Measurements from ENCODE around the gene ASPG.

The ASPG gene

DNA sequence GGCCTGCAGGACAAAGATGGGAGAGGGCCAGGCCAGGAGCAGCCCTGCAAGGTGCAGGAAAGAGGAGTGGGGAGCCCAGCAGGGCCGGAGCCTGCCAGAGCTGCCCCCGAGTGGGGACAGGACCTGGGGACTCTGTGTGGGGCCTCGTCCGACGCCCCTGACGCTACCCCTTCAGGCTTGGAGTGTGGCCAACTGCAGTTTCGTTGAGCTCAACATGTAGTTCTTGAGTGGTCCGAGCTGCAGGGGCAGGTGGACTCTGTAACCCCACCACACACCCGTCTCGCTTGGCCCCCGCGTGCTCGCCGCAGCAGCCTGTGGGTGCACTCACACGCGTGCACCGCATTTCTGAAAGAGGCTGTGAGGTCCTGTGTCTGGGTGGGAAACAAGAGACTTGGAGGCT is 2.0 kb downstream of the ASPG start:
- DNase-seq (ENCODE audit: low read depth in 1 of 2, low spot score in 1 of 2): no peak
- Histone ChIP-seq H3K4me3 (replicated peaks; ENCODE audit: insufficient read depth, low read length) (no peak overlapping the region), H3K27me3 (ENCODE audit: insufficient read depth, poor library complexity, severe bottlenecking) (no peaks in the 10 kb centered on the region), H3K27ac (replicated peaks) (no peak overlapping the region)
- TF ChIP-seq, protein P1, sequence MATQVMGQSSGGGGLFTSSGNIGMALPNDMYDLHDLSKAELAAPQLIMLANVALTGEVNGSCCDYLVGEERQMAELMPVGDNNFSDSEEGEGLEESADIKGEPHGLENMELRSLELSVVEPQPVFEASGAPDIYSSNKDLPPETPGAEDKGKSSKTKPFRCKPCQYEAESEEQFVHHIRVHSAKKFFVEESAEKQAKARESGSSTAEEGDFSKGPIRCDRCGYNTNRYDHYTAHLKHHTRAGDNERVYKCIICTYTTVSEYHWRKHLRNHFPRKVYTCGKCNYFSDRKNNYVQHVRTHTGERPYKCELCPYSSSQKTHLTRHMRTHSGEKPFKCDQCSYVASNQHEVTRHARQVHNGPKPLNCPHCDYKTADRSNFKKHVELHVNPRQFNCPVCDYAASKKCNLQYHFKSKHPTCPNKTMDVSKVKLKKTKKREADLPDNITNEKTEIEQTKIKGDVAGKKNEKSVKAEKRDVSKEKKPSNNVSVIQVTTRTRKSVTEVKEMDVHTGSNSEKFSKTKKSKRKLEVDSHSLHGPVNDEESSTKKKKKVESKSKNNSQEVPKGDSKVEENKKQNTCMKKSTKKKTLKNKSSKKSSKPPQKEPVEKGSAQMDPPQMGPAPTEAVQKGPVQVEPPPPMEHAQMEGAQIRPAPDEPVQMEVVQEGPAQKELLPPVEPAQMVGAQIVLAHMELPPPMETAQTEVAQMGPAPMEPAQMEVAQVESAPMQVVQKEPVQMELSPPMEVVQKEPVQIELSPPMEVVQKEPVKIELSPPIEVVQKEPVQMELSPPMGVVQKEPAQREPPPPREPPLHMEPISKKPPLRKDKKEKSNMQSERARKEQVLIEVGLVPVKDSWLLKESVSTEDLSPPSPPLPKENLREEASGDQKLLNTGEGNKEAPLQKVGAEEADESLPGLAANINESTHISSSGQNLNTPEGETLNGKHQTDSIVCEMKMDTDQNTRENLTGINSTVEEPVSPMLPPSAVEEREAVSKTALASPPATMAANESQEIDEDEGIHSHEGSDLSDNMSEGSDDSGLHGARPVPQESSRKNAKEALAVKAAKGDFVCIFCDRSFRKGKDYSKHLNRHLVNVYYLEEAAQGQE (IDR thresholded peaks at IDR 0.05; ENCODE audit: insufficient replicate concordance, low read depth): no peak
- TF ChIP-seq GABPA (IDR thresholded peaks at IDR 0.05; ENCODE audit: low read depth) (no peak), POLR2AphosphoS5 (IDR thresholded peaks at IDR 0.05; ENCODE audit: low read depth) (no peak), SPI1 (IDR thresholded peaks at IDR 0.05; ENCODE audit: borderline replicate concordance, low read depth) (no peak)
- TF ChIP-seq, protein P2, sequence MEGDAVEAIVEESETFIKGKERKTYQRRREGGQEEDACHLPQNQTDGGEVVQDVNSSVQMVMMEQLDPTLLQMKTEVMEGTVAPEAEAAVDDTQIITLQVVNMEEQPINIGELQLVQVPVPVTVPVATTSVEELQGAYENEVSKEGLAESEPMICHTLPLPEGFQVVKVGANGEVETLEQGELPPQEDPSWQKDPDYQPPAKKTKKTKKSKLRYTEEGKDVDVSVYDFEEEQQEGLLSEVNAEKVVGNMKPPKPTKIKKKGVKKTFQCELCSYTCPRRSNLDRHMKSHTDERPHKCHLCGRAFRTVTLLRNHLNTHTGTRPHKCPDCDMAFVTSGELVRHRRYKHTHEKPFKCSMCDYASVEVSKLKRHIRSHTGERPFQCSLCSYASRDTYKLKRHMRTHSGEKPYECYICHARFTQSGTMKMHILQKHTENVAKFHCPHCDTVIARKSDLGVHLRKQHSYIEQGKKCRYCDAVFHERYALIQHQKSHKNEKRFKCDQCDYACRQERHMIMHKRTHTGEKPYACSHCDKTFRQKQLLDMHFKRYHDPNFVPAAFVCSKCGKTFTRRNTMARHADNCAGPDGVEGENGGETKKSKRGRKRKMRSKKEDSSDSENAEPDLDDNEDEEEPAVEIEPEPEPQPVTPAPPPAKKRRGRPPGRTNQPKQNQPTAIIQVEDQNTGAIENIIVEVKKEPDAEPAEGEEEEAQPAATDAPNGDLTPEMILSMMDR (IDR thresholded peaks at IDR 0.05; ENCODE audit: insufficient read depth, low read length): no peak

DNA sequence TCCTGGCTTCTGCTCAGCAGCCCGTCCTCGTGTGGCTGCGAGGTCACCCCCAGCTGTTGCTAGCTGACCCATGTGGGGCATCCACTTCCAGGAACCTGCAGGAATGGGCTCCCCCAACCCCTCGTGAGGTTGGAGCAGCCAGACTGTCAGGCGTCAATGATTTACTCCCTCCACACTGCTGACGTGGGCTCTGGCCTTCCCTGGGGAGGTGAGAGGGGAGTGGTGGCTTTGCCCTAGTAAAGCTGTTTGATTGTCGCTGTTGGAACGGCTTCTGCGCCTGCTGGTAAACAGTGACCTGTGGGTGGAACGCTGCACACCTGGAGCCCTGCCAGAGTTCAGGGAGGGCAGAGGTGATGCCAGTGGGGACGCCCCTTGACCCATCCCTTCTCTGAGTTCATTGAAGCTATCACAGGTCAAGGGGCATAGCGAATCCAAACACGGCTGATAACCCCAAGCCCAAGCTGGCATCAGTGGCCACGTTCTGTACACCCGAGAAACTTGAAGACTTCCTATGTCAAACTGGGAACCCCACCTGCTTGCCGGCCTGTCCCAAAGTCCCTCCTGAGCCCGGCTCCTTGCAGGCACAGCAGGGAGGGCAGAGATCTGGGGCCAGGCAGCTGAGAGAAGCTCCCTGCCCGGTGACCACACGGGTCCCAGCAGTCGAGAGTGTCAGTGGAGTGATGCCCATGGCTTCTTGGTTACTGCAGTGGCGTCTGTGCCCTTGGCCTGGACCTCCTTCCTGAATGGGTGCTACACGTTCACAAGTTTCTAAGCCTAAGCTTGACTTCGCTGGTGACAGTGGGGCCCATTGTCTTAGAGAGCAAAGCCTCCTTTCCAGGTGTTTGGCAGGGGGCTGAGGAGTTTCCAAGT is 2.7 kb downstream of the ASPG start:
- no peak overlapping the region for H3K27ac ChIP-seq (replicated peaks)
- no peak overlapping the region for H3K4me3 ChIP-seq (replicated peaks; ENCODE audit: insufficient read depth, low read length)
- TF ChIP-seq, protein P1 (IDR thresholded peaks at IDR 0.05; ENCODE audit: insufficient replicate concordance, low read depth): no peak
- no peak for TF ChIP-seq POLR2AphosphoS5 (IDR thresholded peaks at IDR 0.05; ENCODE audit: low read depth)
- no peak for TF ChIP-seq GABPA (IDR thresholded peaks at IDR 0.05; ENCODE audit: low read depth)
- no peak for TF ChIP-seq SPI1 (IDR thresholded peaks at IDR 0.05; ENCODE audit: borderline replicate concordance, low read depth)
- TF ChIP-seq, protein P2 (IDR thresholded peaks at IDR 0.05; ENCODE audit: insufficient read depth, low read length): no peak
- H3K27me3 ChIP-seq (ENCODE audit: insufficient read depth, poor library complexity, severe bottlenecking): no peaks in the 10 kb centered on the region
- DNase-seq (ENCODE audit: low read depth in 1 of 2, low spot score in 1 of 2): no peak

DNA sequence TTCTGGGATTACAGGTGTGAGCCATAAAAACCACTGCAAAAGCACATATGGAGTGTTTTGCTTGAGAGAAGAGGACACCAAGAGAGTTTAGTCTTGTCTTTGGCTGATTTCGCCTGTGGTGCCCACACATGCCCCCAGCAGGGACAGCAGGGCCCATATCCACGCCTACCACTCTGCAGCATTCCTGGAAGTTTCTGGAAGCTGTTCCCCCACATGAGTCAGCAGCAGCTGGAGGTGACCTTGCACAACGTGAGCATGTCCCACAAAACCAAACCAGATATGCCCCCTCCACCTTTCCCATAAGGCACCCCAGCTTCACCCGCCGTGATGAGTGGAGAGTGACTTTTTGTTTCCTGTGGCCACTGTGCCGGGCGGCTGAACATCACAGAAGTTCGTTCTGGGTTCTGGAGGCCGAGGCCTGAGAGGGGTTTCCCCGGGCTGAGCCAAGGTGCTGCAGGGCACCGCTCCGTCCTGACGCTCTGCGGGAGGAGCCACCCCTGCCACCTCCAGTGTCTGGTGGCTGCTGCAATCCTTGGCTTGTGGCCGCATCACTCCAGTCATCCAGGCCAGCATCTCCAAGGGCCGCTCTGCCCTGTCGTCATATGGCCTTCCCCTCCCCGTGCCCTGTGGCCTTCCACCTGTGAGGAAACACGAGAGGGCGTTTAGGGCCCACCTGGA is 4.7 kb downstream of the ASPG start:
- H3K27me3 ChIP-seq (ENCODE audit: insufficient read depth, poor library complexity, severe bottlenecking): no peaks in the 10 kb centered on the region
- no peak overlapping the region for H3K27ac ChIP-seq (replicated peaks)
- DNase-seq (ENCODE audit: low read depth in 1 of 2, low spot score in 1 of 2): no peak
- no peak for TF ChIP-seq SPI1 (IDR thresholded peaks at IDR 0.05; ENCODE audit: borderline replicate concordance, low read depth)
- TF ChIP-seq, protein P2 (IDR thresholded peaks at IDR 0.05; ENCODE audit: insufficient read depth, low read length): no peak
- TF ChIP-seq GABPA (IDR thresholded peaks at IDR 0.05; ENCODE audit: low read depth): no peak
- TF ChIP-seq, protein P1 (IDR thresholded peaks at IDR 0.05; ENCODE audit: insufficient replicate concordance, low read depth): no peak
- TF ChIP-seq POLR2AphosphoS5 (IDR thresholded peaks at IDR 0.05; ENCODE audit: low read depth): no peak
- H3K4me3 ChIP-seq (replicated peaks; ENCODE audit: insufficient read depth, low read length): no peak overlapping the region
